Heart left ventricle (tissue), 16 donors: Measurements from ENCODE around the gene GSTA2. TPM values are rescaled to one million over a fixed set of nuclear protein-coding genes. Genes with fewer than 3 reads are reported as not detected.
"Not testable (repeated sequence)": the region's sequence is repeated elsewhere in the genome, so short reads cannot be mapped to it uniquely, and the experiment has no call there.

Experiments
- ATAC-seq, 4 donors: fragments of 200-7000 bp; cut with Tn5 transposase; one replicate each; pipeline ENCODE4 v1.9.1; 2020 to 2022; ENCODE audit warnings: moderate library complexity in 4 of 4, mild to moderate bottlenecking in 3 of 4, moderate number of reproducible peaks in 1 of 4
- DNase-seq, 5 donors: peaks; one replicate each; pipeline ENCODE4 v3.0.0-alpha.2; 2020
- H3K27ac ChIP-seq, 12 donors: fragments of 200-600 bp; sonication (generic) in 4 of 12; one replicate each; pipeline versions ENCODE4 v1.5.0 to v1.8.0; 2016 to 2022; ENCODE audit warnings: mild to moderate bottlenecking in 2 of 12
- H3K27me3 ChIP-seq, 9 donors: fragments of 200-600 bp; sonication (generic) in 2 of 9; one replicate each; pipeline versions ENCODE4 v1.5.1 to v1.8.0; 2016 to 2022; ENCODE audit warnings: mild to moderate bottlenecking in 3 of 9
- H3K36me3 ChIP-seq, 9 donors: fragments of 200-600 bp; sonication (generic) in 2 of 9; one replicate each; pipeline versions ENCODE4 v1.5.0 to v1.8.0; 2018 to 2022; ENCODE audit warnings: mild to moderate bottlenecking in 2 of 9
- H3K4me1 ChIP-seq, 12 donors: fragments of 200-600 bp; sonication (generic) in 4 of 12; one replicate each; pipeline versions ENCODE4 v1.5.0 to v1.8.0; 2016 to 2022; ENCODE audit warnings: mild to moderate bottlenecking in 3 of 12
- H3K4me3 ChIP-seq, 12 donors: fragments of 200-600 bp; sonication (generic) in 4 of 12; one replicate each; pipeline versions ENCODE4 v1.5.0 to v1.8.0; 2017 to 2022; ENCODE audit warnings: mild to moderate bottlenecking in 9 of 12, moderate library complexity in 4 of 12
- H3K9me3 ChIP-seq, 12 donors: fragments of 200-600 bp; sonication (generic) in 4 of 12; one replicate each; pipeline versions ENCODE4 v1.5.0 to v1.8.0; 2016 to 2022; ENCODE audit warnings: mild to moderate bottlenecking in 1 of 12
- POLR2A ChIP-seq, 2 donors: fragments of 450-650 bp; IDR thresholded peaks; one replicate each; pipeline ENCODE4 v1.6.1; 2017; ENCODE audit warnings: antibody characterized with exemption in 2 of 2, mild to moderate bottlenecking in 2 of 2, moderate library complexity in 2 of 2
- WGBS, 4 donors: extraction: QIAGEN DNeasy Blood & Tissue Kit in 2 of 4; methylation state at CpG; one replicate each; pipeline versions ENCODE4 v1.1.5 to v1.1.7; 2013 to 2018; 5-methylcytosine and 5-hydroxymethylcytosine counted together
- intact Hi-C, 10 donors: fragments of 100-400 bp; cut with DNase I; formaldehyde crosslinking; loops; one replicate each; pipeline versions ENCODE4 v1.11.1 to v1.14.2; 2022
- polyA plus RNA-seq, 2 donors: library from polyadenylated mRNA; stranded (reverse); fragments of 200-250 nt; gene quantifications; one replicate each; pipeline ENCODE4 v1.2.3, GENCODE V29; 2013
- total RNA-seq, 9 donors: library from RNA; depleted of rRNA in 2 of 9; stranded (reverse); fragments of >200 nt in 2 of 9; fragmentation: NEBNext Ultra II Directional in 3 of 9; extraction: Animal tissue kit (Norgen Biotek cat#: 25700) in 3 of 9; gene quantifications; one replicate each; pipeline versions ENCODE4 v1.1.0 to v1.2.4, GENCODE V29; 2016 to 2023
- TF ChIP-seq, protein P1 (sequence below), 12 donors: fragments of 200-600 bp; sonication (generic) in 4 of 12; IDR thresholded peaks; one replicate each; pipeline versions ENCODE4 v1.5.0 to v1.8.0; 2018 to 2022; ENCODE audit warnings: antibody characterized with exemption in 12 of 12, mild to moderate bottlenecking in 5 of 12
- donor health status: ischemic (EF 13 %, LVEDD 7.1; RV severe dilation, severe dysfunction).
- donor health status: healthy with polysubstance abuse.
- donor health status: DM: no; HTN: yes; CAD: no.
- donor health status: DM: no; HTN: no; CAD: no.
- donor health status: ischemic (EF 25% LVEDD 6.9; RV normal size, moderate dysfunction).
- donor health status: ischemic (EF 25% LVEDD 5.7; RV mildly dilated, moderate dysfunction).
- donor health status: healthy.
- donor health status: DM: yes; HTN: yes; CAD: no.
- donor health status: ischemic (EF 35%, LVEDD 5.7; RV mildly dilated, moderate dysfunction).
- donor health status: nonischemic (EF 11% LVEDD 7.7; RV severe dilation, severe dysfunction).
- donor health status: DM: yes; HTN: yes; CAD: no.
- donor health status: PGD.
- donor health status: ischemic (EF 29% LVEDD 5.4; RV normal size, mild dysfunction).
- donor health status: nonischemic (EF 23%, LVEDD 6.1; RV moderate dilation, normal function).

Gene GSTA2
- total and polyA plus RNA-seq, 11 donors: not detected

DNA sequence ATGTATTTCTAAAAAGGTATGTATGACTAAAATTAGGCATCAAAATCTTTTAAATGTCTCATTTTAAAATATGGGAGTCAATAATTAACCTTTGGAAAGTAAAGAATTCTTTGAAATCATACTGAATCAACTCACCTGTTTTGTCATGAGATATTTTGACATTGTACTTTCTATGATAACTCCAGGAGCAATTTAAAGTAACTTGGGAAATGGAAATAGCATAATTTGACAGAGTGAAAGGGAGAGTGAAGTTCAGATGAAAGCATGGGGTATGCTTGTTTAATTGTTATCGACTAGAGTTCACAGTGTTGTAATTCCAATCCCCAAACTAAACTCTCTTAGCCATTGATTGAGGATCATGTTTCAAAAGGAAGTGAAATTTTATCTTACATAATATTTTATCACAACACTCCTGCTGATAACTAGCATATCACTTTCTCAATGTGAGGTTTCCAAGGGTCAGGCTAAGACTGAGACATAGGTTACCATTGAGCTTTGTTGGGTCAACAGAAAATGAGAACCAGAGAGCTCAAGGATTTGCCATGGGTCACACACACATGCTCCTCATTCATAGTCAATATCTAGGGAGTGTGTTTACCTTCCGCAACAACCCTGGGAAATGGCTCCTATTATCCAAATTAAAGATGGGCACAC, 38.0 kb upstream of the GSTA2 start:
- H3K27ac ChIP-seq: no peak overlapping the region
- peaks cover 0 to 4% (median 0%) of the 10 kb centered on the region in 9 donors for H3K27me3 ChIP-seq
- no peaks in the 10 kb centered on the region for H3K9me3 ChIP-seq
- DNase-seq (no peak), ATAC-seq (no peak)
- H3K36me3 ChIP-seq: no peaks in the 10 kb centered on the region
- no peak overlapping the region for H3K4me3 ChIP-seq
- TF ChIP-seq POLR2A (IDR thresholded peaks at IDR 0.05): no peak
- TF ChIP-seq, protein P1, sequence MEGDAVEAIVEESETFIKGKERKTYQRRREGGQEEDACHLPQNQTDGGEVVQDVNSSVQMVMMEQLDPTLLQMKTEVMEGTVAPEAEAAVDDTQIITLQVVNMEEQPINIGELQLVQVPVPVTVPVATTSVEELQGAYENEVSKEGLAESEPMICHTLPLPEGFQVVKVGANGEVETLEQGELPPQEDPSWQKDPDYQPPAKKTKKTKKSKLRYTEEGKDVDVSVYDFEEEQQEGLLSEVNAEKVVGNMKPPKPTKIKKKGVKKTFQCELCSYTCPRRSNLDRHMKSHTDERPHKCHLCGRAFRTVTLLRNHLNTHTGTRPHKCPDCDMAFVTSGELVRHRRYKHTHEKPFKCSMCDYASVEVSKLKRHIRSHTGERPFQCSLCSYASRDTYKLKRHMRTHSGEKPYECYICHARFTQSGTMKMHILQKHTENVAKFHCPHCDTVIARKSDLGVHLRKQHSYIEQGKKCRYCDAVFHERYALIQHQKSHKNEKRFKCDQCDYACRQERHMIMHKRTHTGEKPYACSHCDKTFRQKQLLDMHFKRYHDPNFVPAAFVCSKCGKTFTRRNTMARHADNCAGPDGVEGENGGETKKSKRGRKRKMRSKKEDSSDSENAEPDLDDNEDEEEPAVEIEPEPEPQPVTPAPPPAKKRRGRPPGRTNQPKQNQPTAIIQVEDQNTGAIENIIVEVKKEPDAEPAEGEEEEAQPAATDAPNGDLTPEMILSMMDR (IDR thresholded peaks at IDR 0.05): no peak
- intact Hi-C loops: no loop called here
- no peaks in the 10 kb centered on the region for H3K4me1 ChIP-seq
- 87 to 93% (median 91%) methylated on average over 2 of the region's 2 CpGs for WGBS, 4 donors

- H3K4me1 ChIP-seq, H3K9me3 ChIP-seq, H3K36me3 ChIP-seq, ATAC-seq, H3K27me3 ChIP-seq, intact Hi-C loops, H3K4me3 ChIP-seq, DNase-seq, H3K27ac ChIP-seq: not testable (repeated sequence)
- 75 to 88% (median 79%) methylated on average over 1 of the region's 1 CpG for WGBS, 4 donors
Observed at GRCh38 chr6:52799272-52799671, 36.0 kb upstream of the GSTA2 start.

DNA sequence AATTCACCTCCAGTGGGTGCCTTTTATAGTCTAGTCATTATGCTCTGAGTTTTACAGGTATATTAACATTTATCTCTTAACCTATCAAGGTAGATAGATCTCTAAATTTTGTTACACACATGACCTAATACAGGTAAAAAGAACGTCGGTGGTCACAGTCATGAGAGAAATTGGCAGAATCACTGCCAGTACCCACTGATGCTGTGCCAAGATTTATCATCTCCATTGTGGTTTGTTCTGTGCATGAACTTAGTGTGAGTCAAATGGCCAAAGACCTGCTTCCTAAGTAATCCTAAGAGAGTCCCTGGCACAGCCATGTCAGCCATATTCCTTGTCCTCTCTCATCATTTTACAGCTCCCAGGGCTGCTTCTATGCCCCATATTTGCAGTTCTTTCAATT, 31.1 kb upstream of the GSTA2 start:
- H3K36me3 ChIP-seq, H3K27ac ChIP-seq, H3K4me3 ChIP-seq, DNase-seq, H3K4me1 ChIP-seq, H3K27me3 ChIP-seq, ATAC-seq, intact Hi-C loops, H3K9me3 ChIP-seq: not testable (repeated sequence)
- WGBS, 4 donors: 83 to 92% (median 89%) methylated on average over 2 of the region's 2 CpGs

GRCh38 chr6:52790861-52791260, 27.6 kb upstream of the GSTA2 start:
- Histone ChIP-seq H3K4me1 (no peaks in the 10 kb centered on the region), H3K9me3 (peaks cover 0 to 2% (median 0%) of the 10 kb centered on the region in 12 donors), H3K27me3 (no peaks in the 10 kb centered on the region), H3K4me3 (no peak overlapping the region), H3K36me3 (no peaks in the 10 kb centered on the region), H3K27ac (no peak overlapping the region)
- no peak for DNase-seq
- ATAC-seq: no peak
- intact Hi-C loops: no loop called here
- TF ChIP-seq POLR2A (IDR thresholded peaks at IDR 0.05): no peak
- TF ChIP-seq, protein P1 (IDR thresholded peaks at IDR 0.05): no peak
- WGBS, 4 donors: 0% methylated on average over 1 of the region's 1 CpG

DNA sequence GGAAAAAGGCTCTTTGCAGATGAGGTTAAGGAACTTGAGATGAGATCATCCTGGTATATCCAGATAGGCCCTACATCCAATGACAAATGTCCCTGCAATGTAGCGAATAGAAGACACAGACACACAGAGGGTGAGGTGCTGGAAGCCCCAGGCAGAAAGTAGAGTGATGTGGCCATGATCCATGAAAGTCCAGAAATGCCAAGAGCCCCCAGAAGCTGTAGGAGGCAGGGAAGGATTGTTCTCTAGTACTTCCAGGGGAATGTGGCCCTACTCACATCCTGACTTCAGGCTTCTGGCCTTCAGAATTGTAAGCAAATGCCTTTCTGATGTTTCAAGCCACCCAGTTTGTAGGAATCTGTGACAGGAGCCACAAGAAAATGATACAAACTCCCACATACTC, 26.4 kb upstream of the GSTA2 start:
- not testable (repeated sequence) for H3K4me1 ChIP-seq, H3K9me3 ChIP-seq, H3K36me3 ChIP-seq, ATAC-seq, H3K4me3 ChIP-seq, H3K27ac ChIP-seq, DNase-seq, H3K27me3 ChIP-seq
- 71 to 80% (median 78%) methylated on average over 1 of the region's 1 CpG for WGBS, 4 donors
- intact Hi-C loops: loop anchor here in 2 of 10 donors (5.0 kb wide), 1 partner anchor 38 kb away; no protein-coding TSS in a partner anchor

GRCh38 chr6:52788478-52788877, 25.2 kb upstream of the GSTA2 start:
- Histone ChIP-seq H3K4me3 (no peak overlapping the region), H3K9me3 (peaks cover 0 to 2% (median 0%) of the 10 kb centered on the region in 12 donors), H3K36me3 (no peaks in the 10 kb centered on the region), H3K27ac (no peak overlapping the region), H3K27me3 (no peaks in the 10 kb centered on the region), H3K4me1 (no peaks in the 10 kb centered on the region)
- ATAC-seq (no peak), DNase-seq (no peak)
- 50 to 73% (median 56%) methylated on average over 3 of the region's 3 CpGs for WGBS, 4 donors
- intact Hi-C loops: loop anchor here in 2 of 10 donors (5.0 kb wide), 1 partner anchor 39 kb away; no protein-coding TSS in a partner anchor
- TF ChIP-seq, protein P1 (IDR thresholded peaks at IDR 0.05): no peak
- TF ChIP-seq POLR2A (IDR thresholded peaks at IDR 0.05): no peak
